GM19452 (cell line): ENCODE measurements around the gene STXBP6.

Experiments used
- ATAC-seq: cut with Tn5 transposase; IDR thresholded peaks from one replicate; pipeline ENCODE4 v1.9.1; 2021; ENCODE audit not compliant: unreplicated experiment

Gene STXBP6

GRCh38 chr14:25049568-25050268, at the start of gene STXBP6:
Gene STXBP6 (minus strand): TSS chr14:25050147. CDS start chr14:24974818, 75,329 bp downstream.
- ATAC-seq = no peak

DNA sequence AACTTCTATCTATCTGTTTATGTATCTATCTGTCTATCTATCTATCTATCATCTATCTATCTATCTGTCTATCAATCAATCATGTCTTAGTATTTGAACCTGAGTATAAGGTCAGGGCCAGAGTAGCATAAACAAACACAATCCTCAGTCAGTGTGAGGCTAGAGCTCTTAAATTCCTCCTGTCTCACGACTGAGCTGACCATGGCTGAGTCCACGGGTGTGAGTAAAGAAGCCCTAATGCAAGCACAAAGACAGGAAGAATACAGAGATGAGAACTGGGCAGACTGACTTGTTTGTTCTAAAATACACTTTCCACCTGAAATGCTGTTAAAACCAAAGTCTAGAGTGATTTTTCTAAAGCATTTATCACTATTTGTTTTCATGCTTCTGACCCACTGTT, 47.2 kb upstream of the STXBP6 start:
- ATAC-seq = no peak

GRCh38 chr14:25095736-25096437, 45.9 kb upstream of the STXBP6 start:
- ATAC-seq = no peak

- ATAC-seq = no peak
Observed at GRCh38 chr14:25094171-25094907, 44.4 kb upstream of the STXBP6 start.

- ATAC-seq = no peak
Observed at GRCh38 chr14:25092258-25092740, 42.4 kb upstream of the STXBP6 start.

DNA sequence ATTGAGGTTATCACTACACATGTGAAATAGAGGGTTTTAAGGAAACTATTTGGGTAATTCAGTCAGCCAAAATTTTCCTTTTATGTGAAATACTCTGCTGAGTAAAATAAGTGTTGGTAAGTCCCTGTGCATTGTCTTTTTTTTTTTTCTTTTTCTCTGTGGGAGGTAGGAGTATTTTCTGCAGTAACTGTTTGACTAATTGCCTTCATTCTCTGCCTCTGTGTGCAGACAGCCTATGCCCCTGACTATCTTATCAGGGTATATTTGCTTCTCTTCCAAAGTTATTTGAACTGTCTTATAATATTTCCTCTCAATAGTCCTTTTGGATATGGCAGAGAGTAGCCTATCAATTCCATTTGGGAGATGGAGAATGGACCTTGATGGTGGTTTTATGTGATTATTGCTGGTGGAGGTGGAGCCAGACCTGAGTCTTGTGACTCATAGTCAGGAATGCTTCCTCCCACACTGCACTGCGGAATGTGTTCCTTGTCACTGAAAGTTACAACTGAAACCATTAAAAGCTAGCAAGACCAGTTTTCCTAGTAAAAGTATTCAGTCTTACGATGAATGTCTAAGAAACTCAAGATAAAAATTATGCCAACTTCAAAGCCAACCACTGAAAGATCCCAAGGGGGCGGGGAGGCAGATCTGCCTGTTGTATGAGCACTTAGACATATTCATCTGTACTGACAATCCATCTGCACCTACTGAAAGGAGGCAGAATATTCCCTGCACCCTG, 40.9 kb upstream of the STXBP6 start:
- ATAC-seq = no peak

- no peak for ATAC-seq
Observed at GRCh38 chr14:25090256-25090655, 40.3 kb upstream of the STXBP6 start.

GRCh38 chr14:25089496-25089895, 39.5 kb upstream of the STXBP6 start:
- no peak for ATAC-seq

- ATAC-seq = no peak
Observed at GRCh38 chr14:25086821-25087396, 37.0 kb upstream of the STXBP6 start.

- no peak for ATAC-seq
Observed at GRCh38 chr14:25086081-25086480, 36.1 kb upstream of the STXBP6 start.

- ATAC-seq = no peak
Observed at GRCh38 chr14:25080682-25081081, 30.7 kb upstream of the STXBP6 start.

GRCh38 chr14:25079311-25079710, 29.4 kb upstream of the STXBP6 start:
- ATAC-seq = no peak

DNA sequence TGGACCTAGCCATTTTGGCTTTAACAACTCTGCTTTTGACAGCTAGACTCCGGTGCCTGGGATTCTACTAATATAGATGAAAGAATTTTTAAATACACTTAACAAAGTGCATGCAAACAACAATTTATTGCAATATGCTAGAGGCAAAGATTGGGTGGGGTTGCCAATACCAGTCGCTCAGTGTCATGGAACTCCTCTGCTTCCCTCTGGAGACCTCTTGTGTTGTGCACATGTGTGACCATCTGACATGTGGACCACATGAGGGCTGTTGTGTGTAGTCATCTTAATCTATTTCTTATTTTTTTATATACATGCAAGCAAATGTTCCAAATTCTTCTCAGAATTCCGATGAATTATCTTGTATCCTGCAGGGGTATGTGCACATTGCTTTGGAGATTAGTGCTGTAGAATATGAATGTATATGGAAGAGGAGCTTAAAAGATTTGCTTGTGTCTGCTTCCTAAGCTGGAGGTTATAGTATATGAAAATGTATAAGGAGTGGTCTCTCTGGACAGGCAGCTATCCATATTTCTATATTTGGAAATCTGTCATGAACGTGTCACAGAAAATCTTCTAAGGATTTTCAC, 24.2 kb upstream of the STXBP6 start:
- no peak for ATAC-seq

- ATAC-seq = no peak
Observed at GRCh38 chr14:25069879-25070278, 19.9 kb upstream of the STXBP6 start.

- ATAC-seq = no peak
Observed at GRCh38 chr14:25067600-25067999, 17.7 kb upstream of the STXBP6 start.

GRCh38 chr14:25062022-25062321, 12.0 kb upstream of the STXBP6 start:
- no peak for ATAC-seq

DNA sequence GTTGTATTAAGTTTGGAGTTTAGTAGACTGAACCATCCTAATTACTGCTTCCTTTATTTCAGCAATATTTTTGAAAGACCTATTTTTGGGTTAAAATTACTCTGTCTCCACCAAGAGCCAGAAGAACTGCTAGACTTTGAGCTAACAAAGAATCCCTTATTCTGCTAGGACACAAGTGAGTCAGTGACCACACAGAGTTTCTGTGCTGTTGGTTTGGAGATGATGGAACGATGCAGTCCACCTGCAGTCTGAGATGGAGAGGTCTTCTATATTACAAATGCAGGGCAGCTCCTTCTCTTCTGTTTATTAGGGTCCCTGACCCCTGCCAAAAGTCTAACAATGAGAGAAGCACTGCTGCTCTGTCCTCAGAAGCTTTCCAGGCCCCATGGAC, 6.7 kb upstream of the STXBP6 start:
- no peak for ATAC-seq

DNA sequence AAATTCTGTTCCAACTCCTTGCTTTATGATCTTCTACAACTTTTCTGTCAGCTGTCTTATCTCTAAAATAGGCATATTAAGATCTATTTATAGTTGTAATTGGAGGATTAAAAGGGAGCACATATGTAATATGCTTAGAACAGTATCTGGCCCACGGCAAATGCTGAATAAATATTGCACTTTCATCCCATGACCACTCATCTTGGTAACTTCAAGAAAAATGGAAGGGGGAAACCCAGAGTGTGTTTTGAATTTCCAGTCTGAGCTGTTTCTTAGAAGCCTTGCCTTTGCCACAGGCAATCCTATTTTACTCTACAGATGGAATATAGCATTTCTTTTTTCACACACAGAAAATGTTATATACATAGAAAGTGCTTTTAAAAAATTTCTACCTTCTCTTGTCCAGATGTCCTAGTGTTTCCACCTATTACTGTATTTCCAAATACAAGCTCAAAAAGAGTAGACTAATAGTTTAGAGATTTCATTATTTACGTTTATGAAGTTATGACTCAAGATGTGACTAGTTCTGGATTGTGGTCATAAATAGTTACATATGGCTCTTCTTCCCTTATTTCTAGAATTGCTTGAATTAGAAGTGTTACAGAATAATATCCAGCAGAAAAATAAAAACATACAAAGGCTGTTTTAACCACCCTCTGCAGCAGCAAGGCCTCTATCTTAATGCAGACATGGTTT, 6.2 kb upstream of the STXBP6 start:
- ATAC-seq = no peak

DNA sequence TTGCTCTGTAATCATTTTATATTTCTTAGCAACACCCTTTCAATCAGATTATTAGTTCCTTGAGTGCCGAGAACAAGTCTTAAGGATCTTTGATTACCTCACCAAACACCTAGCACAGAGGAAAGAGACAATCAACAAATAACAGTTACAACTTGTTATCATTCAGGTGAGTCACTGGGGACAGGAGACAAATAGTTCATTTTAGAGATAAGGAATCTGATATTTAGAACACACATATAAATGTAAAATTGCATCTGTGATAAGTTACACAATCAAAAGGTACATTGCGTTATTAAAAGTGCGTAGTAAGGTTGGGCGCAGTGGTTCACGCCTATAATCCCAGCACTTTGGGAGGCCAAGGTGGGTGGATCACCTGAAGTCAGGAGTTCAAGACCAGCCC, 5.1 kb upstream of the STXBP6 start:
- no peak for ATAC-seq

DNA sequence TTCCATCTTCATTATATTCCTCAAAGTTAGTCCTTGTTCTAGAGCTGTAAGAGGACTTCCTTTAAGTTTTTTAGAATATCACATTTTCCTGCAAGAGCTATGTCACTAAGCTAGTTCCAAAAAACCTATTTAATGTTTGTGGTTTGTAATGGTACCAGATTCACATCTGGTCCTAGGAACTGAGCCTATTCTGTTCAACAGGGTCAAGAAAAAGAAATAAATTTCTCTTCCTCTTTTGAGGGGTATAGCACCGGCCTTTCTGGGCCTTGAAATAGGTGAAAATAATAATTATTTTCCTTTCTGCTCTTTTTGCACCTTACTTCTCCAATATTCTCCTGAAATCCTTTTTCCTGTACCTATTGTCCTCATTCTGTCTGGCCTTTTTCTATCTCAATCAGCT, 3.6 kb upstream of the STXBP6 start:
- no peak for ATAC-seq
